Gastroesophageal sphincter (tissue), 4 donors: Measurements from ENCODE around the gene EBP. TPM values are rescaled to one million over a fixed set of nuclear protein-coding genes. Genes with fewer than 3 reads are reported as not detected.
A peak's percentile ranks its signal among the peaks of the same experiment; 100 is the strongest.

Experiments used
- ATAC-seq: fragments of 150-250 bp; one replicate; pipeline ENCODE4 v1.9.1; 2016; ENCODE audit warnings: mild to moderate bottlenecking, moderate library complexity
- H3K27ac ChIP-seq, 4 donors: fragments of 200-600 bp; sonication (generic) in 3 of 4; 1 replicate in 3 of 4; 2 replicates in 1 of 4; pipeline ENCODE4 v1.5.1; 2016 to 2019
- H3K27me3 ChIP-seq: fragments of 200-600 bp; sonication (generic); one replicate; pipeline ENCODE4 v1.5.1; 2019
- H3K36me3 ChIP-seq, 2 donors: fragments of 200-600 bp; sonication (generic); one replicate each; pipeline ENCODE4 v1.5.1; 2019; ENCODE audit warnings: control low read depth in 1 of 2
- H3K4me1 ChIP-seq, 3 donors: fragments of 200-600 bp; sonication (generic); 1 replicate in 2 of 3; 2 replicates in 1 of 3; pipeline ENCODE4 v1.5.1; 2016 to 2019; ENCODE audit warnings: control low read depth in 2 of 3
- H3K4me3 ChIP-seq, 2 donors: fragments of 200-600 bp; sonication (generic); one replicate each; pipeline ENCODE4 v1.5.1; 2019; ENCODE audit warnings: mild to moderate bottlenecking in 1 of 2, moderate library complexity in 1 of 2
- H3K9me3 ChIP-seq, 3 donors: fragments of 200-600 bp; sonication (generic); one replicate each; pipeline ENCODE4 v1.5.1; 2017 to 2019; ENCODE audit warnings: control low read depth in 2 of 3
- CTCF ChIP-seq, 4 experiments: fragments of 200-600 bp in 2 of 4; fragments of 450-650 bp in 2 of 4; sonication (generic) in 1 of 4; IDR thresholded peaks; one replicate each; pipeline ENCODE4 v1.5.1; 2017 to 2019; ENCODE audit warnings: antibody characterized with exemption in 4 of 4, mild to moderate bottlenecking in 2 of 4, moderate library complexity in 2 of 4
- EP300 ChIP-seq: sonication (generic); formaldehyde crosslinking; IDR thresholded peaks from one replicate; pipeline ENCODE4 v1.6.1; 2017; ENCODE audit warnings: antibody characterized with exemption, mild to moderate bottlenecking
- POLR2A ChIP-seq, 2 donors: fragments of 450-650 bp; IDR thresholded peaks; one replicate each; pipeline ENCODE4 v1.6.1; 2017; ENCODE audit warnings: antibody characterized with exemption in 2 of 2, mild to moderate bottlenecking in 2 of 2, moderate library complexity in 1 of 2
- POLR2AphosphoS5 ChIP-seq: sonication (generic); formaldehyde crosslinking; IDR thresholded peaks from one replicate; pipeline ENCODE4 v1.6.1; 2017; ENCODE audit warnings: antibody characterized with exemption
- WGBS, 2 donors: methylation state at CpG; one replicate each; pipeline ENCODE4 v1.1.5; 2018; ENCODE audit warnings: low coverage in 1 of 2; 5-methylcytosine and 5-hydroxymethylcytosine counted together
- total RNA-seq, 4 donors: library from RNA; depleted of rRNA; stranded (reverse); fragments of >200 nt; gene quantifications; one replicate each; pipeline ENCODE4 v1.1.0, GENCODE V29; 2016

EBP gene
- total RNA-seq, 4 donors from 2014 or later, result 12.9 to 17.7 (median 14.5) TPM

- ATAC-seq, result no peak
- H3K36me3 ChIP-seq, result no peaks in the 10 kb centered on the region
- H3K4me3 ChIP-seq, result no peak overlapping the region
- no peaks in the 10 kb centered on the region for H3K4me1 ChIP-seq
- no peaks in the 10 kb centered on the region for H3K27me3 ChIP-seq
- no peak for TF ChIP-seq POLR2A (IDR thresholded peaks at IDR 0.05)
- H3K9me3 ChIP-seq, result no peaks in the 10 kb centered on the region
- 67 to 70% methylated on average over 2 of the region's 6 CpGs for WGBS, 2 donors
- no peak overlapping the region for H3K27ac ChIP-seq
These were observed 23.2 kb upstream of the EBP start for GRCh38 chrX:48498374-48498809.

- H3K36me3 ChIP-seq, result no peaks in the 10 kb centered on the region
- 65 to 67% methylated on average over 7 of the region's 7 CpGs for WGBS, 2 donors
- no peaks in the 10 kb centered on the region for H3K9me3 ChIP-seq
- H3K4me1 ChIP-seq, result peaks cover 0 to under 1% (median 0%) of the 10 kb centered on the region in 3 donors
- no peak overlapping the region for H3K27ac ChIP-seq
- TF ChIP-seq POLR2AphosphoS5 (no peak), EP300 (no peak), POLR2A (IDR thresholded peaks at IDR 0.05) (no peak), CTCF (IDR thresholded peaks at IDR 0.05) (no peak)
- H3K27me3 ChIP-seq, result no peaks in the 10 kb centered on the region
- H3K4me3 ChIP-seq, result no peak overlapping the region
- no peak for ATAC-seq
These were observed 17.3 kb upstream of the EBP start for GRCh38 chrX:48504261-48504660.

- no peaks in the 10 kb centered on the region for H3K27me3 ChIP-seq
- H3K27ac ChIP-seq, result no peak overlapping the region
- H3K36me3 ChIP-seq, result no peaks in the 10 kb centered on the region
- TF ChIP-seq POLR2AphosphoS5 (no peak), POLR2A (IDR thresholded peaks at IDR 0.05) (no peak), CTCF (IDR thresholded peaks at IDR 0.05) (no peak), EP300 (no peak)
- ATAC-seq, result no peak
- H3K9me3 ChIP-seq, result no peaks in the 10 kb centered on the region
- peaks cover 0 to 11% (median 0%) of the 10 kb centered on the region in 3 donors for H3K4me1 ChIP-seq
- 82 to 84% methylated on average over 4 to 5 of the region's 5 CpGs for WGBS, 2 donors
- H3K4me3 ChIP-seq, result no peak overlapping the region
These were observed 16.1 kb upstream of the EBP start for GRCh38 chrX:48505481-48505880.

GRCh38 chrX:48507246-48507645 is 14.4 kb upstream of the EBP start:
- Histone ChIP-seq H3K9me3 (no peaks in the 10 kb centered on the region), H3K4me3 (no peak overlapping the region), H3K4me1 (peaks cover 0 to 11% (median 0%) of the 10 kb centered on the region in 3 donors), H3K36me3 (peaks cover 0 to 4% of the 10 kb centered on the region in 2 donors), H3K27me3 (no peaks in the 10 kb centered on the region), H3K27ac (no peak overlapping the region)
- WGBS, 2 donors, result 57 to 75% methylated on average over 1 to 3 of the region's 5 CpGs
- ATAC-seq, result no peak
- TF ChIP-seq CTCF (IDR thresholded peaks at IDR 0.05) (no peak), POLR2AphosphoS5 (no peak), POLR2A (IDR thresholded peaks at IDR 0.05) (no peak), EP300 (no peak)

GRCh38 chrX:48508400-48509244 is 13.0 kb upstream of the EBP start, which contains the start of gene PORCN:
Gene PORCN (plus strand): TSS chrX:48508992. CDS start chrX:48509821, 829 bp downstream.
- peak within 1 kb of the TSS; percentile 81 to 95 (median 84) for H3K27ac ChIP-seq
- no peaks in the 10 kb centered on the region for H3K9me3 ChIP-seq
- TF ChIP-seq POLR2A (IDR thresholded peaks at IDR 0.05), result peak; percentile 36 to 57
- no peak for TF ChIP-seq EP300
- peak; percentile 35 for TF ChIP-seq POLR2AphosphoS5
- H3K4me1 ChIP-seq, result peaks cover 0 to 11% (median 0%) of the 10 kb centered on the region in 3 donors
- no CpG with 5 or more reads among the region's 65 CpGs for WGBS, 2 donors
- H3K27me3 ChIP-seq, result no peaks in the 10 kb centered on the region
- H3K4me3 ChIP-seq, result peak within 1 kb of the TSS; percentile 75 to 100
- H3K36me3 ChIP-seq, result peaks cover 0 to 8% of the 10 kb centered on the region in 2 donors
- peak; percentile 93 for ATAC-seq

GRCh38 chrX:48509245-48509590 is 12.4 kb upstream of the EBP start:
- peak overlapping the region; percentile 81 to 95 (median 84) for H3K27ac ChIP-seq
- ATAC-seq, result peak; percentile 26
- TF ChIP-seq CTCF (IDR thresholded peaks at IDR 0.05), result no peak
- no peak for TF ChIP-seq POLR2AphosphoS5
- no peak for TF ChIP-seq POLR2A (IDR thresholded peaks at IDR 0.05)
- no peak for TF ChIP-seq EP300
- 0 to 47% methylated on average over 1 to 2 of the region's 16 CpGs for WGBS, 2 donors
- peaks cover 0 to 8% of the 10 kb centered on the region in 2 donors for H3K36me3 ChIP-seq
- H3K9me3 ChIP-seq, result no peaks in the 10 kb centered on the region
- no peaks in the 10 kb centered on the region for H3K27me3 ChIP-seq
- H3K4me1 ChIP-seq, result peaks cover 0 to 11% (median 0%) of the 10 kb centered on the region in 3 donors
- H3K4me3 ChIP-seq, result peak overlapping the region; percentile 75 to 100
